Measurements from ENCODE around the gene VTI1B. TPM values are rescaled to one million over a fixed set of nuclear protein-coding genes. Genes with fewer than 3 reads are reported as not detected.
"Not testable (repeated sequence)": the region's sequence is repeated elsewhere in the genome, so short reads cannot be mapped to it uniquely, and the experiment has no call there.

VTI1B gene
- total RNA-seq, 2 experiments from 2014 or later = 41.5 to 93.3 TPM

- Histone ChIP-seq H4K20me1 (ENCODE audit: insufficient read depth, low read length) (no peaks in the 10 kb centered on the region), H3K9me2 (ENCODE audit: insufficient read depth, low read length) (no peaks in the 10 kb centered on the region), H3K4me3 (ENCODE audit: low read depth, low read length, poor library complexity, severe bottlenecking) (no peak overlapping the region), H3K27ac (ENCODE audit: low read depth, low read length, poor library complexity, severe bottlenecking) (no peak overlapping the region), H3K36me3 (ENCODE audit: insufficient read depth, low read length) (no peaks in the 10 kb centered on the region), H3K4me2 (ENCODE audit: low read length) (no peak overlapping the region), H2AFZ (ENCODE audit: low read length) (no peak overlapping the region), H3K4me1 (ENCODE audit: insufficient read depth, low read length, poor library complexity, severe bottlenecking) (no peaks in the 10 kb centered on the region), H3K9me3 (ENCODE audit: low read length) (no peaks in the 10 kb centered on the region), H3K79me2 (ENCODE audit: insufficient read depth, low read depth, low read length) (no peaks in the 10 kb centered on the region)
- POLR2A ChIA-PET = interaction anchor here (1.0 to 1.9 kb wide), 2 partner anchors 9 to 17 kb away, joined by 6 to 7 read pairs; no protein-coding TSS in a partner anchor
- CTCF ChIA-PET (ENCODE audit: unreplicated experiment) = no interaction called here
- no peak for DNase-seq (ENCODE audit: low spot score)
- no TSS peak for BruUV-seq (replicated peaks)
- no peak for TF ChIP-seq EZH2phosphoT487 (IDR thresholded peaks at IDR 0.05; ENCODE audit: borderline replicate concordance, low read depth, low read length)
- no peak for TF ChIP-seq CTCF (conservative IDR thresholded peaks at IDR 0.05; ENCODE audit: low read length)
- intact Hi-C loops (cut with micrococcal nuclease; ENCODE audit: unreplicated experiment) = no loop called here
Measured at GRCh38 chr14:67721875-67722274, 47.4 kb upstream of the VTI1B start.

- Histone ChIP-seq H3K4me2 (ENCODE audit: low read length) (no peak overlapping the region), H3K4me3 (ENCODE audit: low read depth, low read length, poor library complexity, severe bottlenecking) (no peak overlapping the region), H4K20me1 (ENCODE audit: insufficient read depth, low read length) (no peaks in the 10 kb centered on the region), H3K27ac (ENCODE audit: low read depth, low read length, poor library complexity, severe bottlenecking) (no peak overlapping the region), H3K36me3 (ENCODE audit: insufficient read depth, low read length) (no peaks in the 10 kb centered on the region), H3K9me2 (ENCODE audit: insufficient read depth, low read length) (no peaks in the 10 kb centered on the region), H2AFZ (ENCODE audit: low read length) (no peak overlapping the region), H3K9me3 (ENCODE audit: low read length) (no peaks in the 10 kb centered on the region), H3K4me1 (ENCODE audit: insufficient read depth, low read length, poor library complexity, severe bottlenecking) (no peaks in the 10 kb centered on the region), H3K79me2 (ENCODE audit: insufficient read depth, low read depth, low read length) (no peaks in the 10 kb centered on the region)
- no peak for DNase-seq (ENCODE audit: low spot score)
- intact Hi-C loops (cut with micrococcal nuclease; ENCODE audit: unreplicated experiment) = no loop called here
- no TSS peak for BruUV-seq (replicated peaks)
- POLR2A ChIA-PET = no interaction called here
- CTCF ChIA-PET (ENCODE audit: unreplicated experiment) = no interaction called here
- no peak for TF ChIP-seq CTCF (conservative IDR thresholded peaks at IDR 0.05; ENCODE audit: low read length)
- TF ChIP-seq EZH2phosphoT487 (IDR thresholded peaks at IDR 0.05; ENCODE audit: borderline replicate concordance, low read depth, low read length) = no peak
Measured at GRCh38 chr14:67719866-67720265, 45.4 kb upstream of the VTI1B start.

- H3K4me3 ChIP-seq (ENCODE audit: low read depth, low read length, poor library complexity, severe bottlenecking); H3K4me2 ChIP-seq (ENCODE audit: low read length); H3K27ac ChIP-seq (ENCODE audit: low read depth, low read length, poor library complexity, severe bottlenecking); H2AFZ ChIP-seq (ENCODE audit: low read length); H3K9me3 ChIP-seq (ENCODE audit: low read length); H3K4me1 ChIP-seq (ENCODE audit: insufficient read depth, low read length, poor library complexity, severe bottlenecking); H3K79me2 ChIP-seq (ENCODE audit: insufficient read depth, low read depth, low read length); H3K9me2 ChIP-seq (ENCODE audit: insufficient read depth, low read length); DNase-seq (ENCODE audit: low spot score); intact Hi-C loops (cut with micrococcal nuclease; ENCODE audit: unreplicated experiment); H4K20me1 ChIP-seq (ENCODE audit: insufficient read depth, low read length); CTCF ChIA-PET (ENCODE audit: unreplicated experiment); H3K36me3 ChIP-seq (ENCODE audit: insufficient read depth, low read length); BruUV-seq (replicated peaks): not testable (repeated sequence)
- POLR2A ChIA-PET = interaction anchor here (1.0 kb wide), 1 partner anchor 168 kb away, joined by 3 read pairs; no protein-coding TSS in a partner anchor
Measured at GRCh38 chr14:67719385-67719784, 45.0 kb upstream of the VTI1B start.

Data from OCI-LY7 (cell line).